Motor neuron (in vitro differentiated cells): Measurements from ENCODE around the gene EIF4A3. TPM values are rescaled to one million over a fixed set of nuclear protein-coding genes. Genes with fewer than 3 reads are reported as not detected.

Source experiments
- ATAC-seq, 8 experiments: fragments of 200-7000 bp; cut with Tn5 transposase; replicated peaks in 6 of 8; 2 replicates each; pipeline ENCODE4 v1.8.0; 2021; ENCODE audit warnings: mild to moderate bottlenecking in 8 of 8, moderate library complexity in 8 of 8
- H3K27ac ChIP-seq, 2 donors: fragments of 250-450 bp; sonication (Bioruptor Pico); 2 replicates each; pipeline ENCODE4 v1.9.0; 2021; ENCODE audit warnings: antibody characterized with exemption in 2 of 2, mild to moderate bottlenecking in 2 of 2, moderate library complexity in 1 of 2
- H3K4me1 ChIP-seq, 2 donors: fragments of 250-450 bp; sonication (Bioruptor Pico); replicated peaks in 1 of 2; 2 replicates each; pipeline ENCODE4 v1.6.1; 2021; ENCODE audit warnings: antibody characterized with exemption in 2 of 2, mild to moderate bottlenecking in 2 of 2, moderate library complexity in 1 of 2
- H3K4me3 ChIP-seq, 5 donors: fragments of 250-450 bp; sonication (Bioruptor Pico); 2 replicates each; pipeline ENCODE4 v1.9.0; 2021; ENCODE audit warnings: antibody characterized with exemption in 5 of 5, mild to moderate bottlenecking in 5 of 5, moderate library complexity in 4 of 5
- WGBS, 10 experiments: fragments of 450-650 bp; shearing (Covaris generic); methylation state at CpG; one replicate each; pipeline ENCODE4 v1.0.0; 2022; 5-methylcytosine and 5-hydroxymethylcytosine counted together
- in situ Hi-C, 9 experiments: fragments of 400-800 bp; cut with MboI; loops; one replicate each; pipeline ENCODE4 v1.15.0; 2021; ENCODE audit warnings: low sequenced_read_pairs in 9 of 9, low pct_unique_long_range_greater_than_20kb in 2 of 9; ENCODE audit not compliant: unreplicated experiment in 9 of 9
- total RNA-seq, 8 experiments: library from RNA; unstranded; fragments of 300-600 nt; gene quantifications; 2 replicates each; pipeline versions ENCODE4 v1.2.3 to v1.2.4, GENCODE V29; 2022

Gene EIF4A3
- total RNA-seq, 8 experiments from 2014 or later, result 63.4 to 192 (median 95.1) TPM

DNA sequence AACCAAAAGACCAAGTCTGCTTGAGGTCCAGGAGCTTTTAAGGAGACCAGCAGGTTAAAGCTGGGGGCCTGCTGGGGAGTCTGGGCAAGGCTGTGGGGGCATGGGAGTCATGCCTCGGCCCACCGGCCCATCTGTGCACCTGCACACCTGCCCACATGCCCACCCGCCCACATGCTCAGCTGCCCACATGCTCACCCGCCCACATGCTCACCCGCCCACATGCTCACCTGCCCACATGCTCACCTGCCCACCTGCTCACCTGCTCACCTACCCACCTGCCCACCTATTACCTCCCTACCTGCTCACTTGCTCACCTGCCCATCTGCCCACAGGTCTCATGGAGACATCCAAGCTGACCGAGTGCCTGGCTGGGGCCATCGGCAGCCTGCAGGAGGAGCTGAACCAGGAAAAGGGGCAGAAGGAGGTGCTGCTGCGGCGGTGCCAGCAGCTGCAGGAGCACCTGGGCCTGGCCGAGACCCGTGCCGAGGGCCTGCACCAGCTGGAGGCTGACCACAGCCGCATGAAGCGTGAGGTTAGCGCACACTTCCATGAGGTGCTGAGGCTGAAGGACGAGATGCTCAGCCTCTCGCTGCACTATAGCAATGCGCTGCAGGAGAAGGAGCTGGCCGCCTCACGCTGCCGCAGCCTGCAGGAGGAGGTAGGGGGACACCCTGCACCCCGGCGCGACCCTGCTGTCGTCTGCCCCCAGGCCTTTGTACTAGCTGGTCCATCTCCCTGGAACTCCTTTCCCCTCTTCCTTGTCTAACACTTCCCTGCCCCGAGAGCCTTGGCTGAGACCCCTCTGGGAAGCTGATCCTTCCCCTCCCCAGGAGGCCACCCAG lies 36.9 kb upstream of the EIF4A3 start:
- WGBS, 10 experiments, result 83 to 100% (median 100%) methylated on average over 1 to 11 of the region's 26 CpGs; no CpG with 5 or more reads in 7 of the 10 experiments
- H3K4me1 ChIP-seq, result peaks cover 2 to 7% of the 10 kb centered on the region in 2 donors
- no peak overlapping the region for H3K4me3 ChIP-seq
- no peak overlapping the region for H3K27ac ChIP-seq
- peak in 4 of 8 experiments; percentile 8 to 48 (median 33) for ATAC-seq
- in situ Hi-C loops, result no loop called here

DNA sequence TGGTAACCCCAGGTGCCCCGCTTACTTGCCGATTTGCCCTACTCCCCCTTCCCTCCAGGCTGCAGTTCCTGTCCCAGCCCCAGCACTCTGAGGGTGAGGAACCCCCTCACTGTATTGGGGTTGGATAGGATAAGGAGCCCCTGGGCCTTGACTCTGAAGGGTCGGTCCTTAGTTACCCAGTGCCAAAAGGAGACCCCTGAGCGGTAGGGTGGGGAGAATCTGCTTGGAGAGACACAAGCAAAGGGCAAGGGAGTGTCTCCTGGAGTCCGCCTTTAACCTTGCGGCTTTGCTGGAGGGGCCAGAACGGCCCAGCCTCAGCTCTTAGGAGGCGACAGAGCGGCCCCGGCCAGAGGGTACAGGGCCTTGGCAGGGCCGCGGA lies 35.9 kb upstream of the EIF4A3 start:
- peaks cover 2 to 7% of the 10 kb centered on the region in 2 donors for H3K4me1 ChIP-seq
- no peak overlapping the region for H3K4me3 ChIP-seq
- no peak for ATAC-seq
- no peak overlapping the region for H3K27ac ChIP-seq
- in situ Hi-C loops, result no loop called here
- WGBS, 10 experiments, result 60 to 100% (median 92%) methylated on average over 1 to 3 of the region's 12 CpGs; no CpG with 5 or more reads in 5 of the 10 experiments

DNA sequence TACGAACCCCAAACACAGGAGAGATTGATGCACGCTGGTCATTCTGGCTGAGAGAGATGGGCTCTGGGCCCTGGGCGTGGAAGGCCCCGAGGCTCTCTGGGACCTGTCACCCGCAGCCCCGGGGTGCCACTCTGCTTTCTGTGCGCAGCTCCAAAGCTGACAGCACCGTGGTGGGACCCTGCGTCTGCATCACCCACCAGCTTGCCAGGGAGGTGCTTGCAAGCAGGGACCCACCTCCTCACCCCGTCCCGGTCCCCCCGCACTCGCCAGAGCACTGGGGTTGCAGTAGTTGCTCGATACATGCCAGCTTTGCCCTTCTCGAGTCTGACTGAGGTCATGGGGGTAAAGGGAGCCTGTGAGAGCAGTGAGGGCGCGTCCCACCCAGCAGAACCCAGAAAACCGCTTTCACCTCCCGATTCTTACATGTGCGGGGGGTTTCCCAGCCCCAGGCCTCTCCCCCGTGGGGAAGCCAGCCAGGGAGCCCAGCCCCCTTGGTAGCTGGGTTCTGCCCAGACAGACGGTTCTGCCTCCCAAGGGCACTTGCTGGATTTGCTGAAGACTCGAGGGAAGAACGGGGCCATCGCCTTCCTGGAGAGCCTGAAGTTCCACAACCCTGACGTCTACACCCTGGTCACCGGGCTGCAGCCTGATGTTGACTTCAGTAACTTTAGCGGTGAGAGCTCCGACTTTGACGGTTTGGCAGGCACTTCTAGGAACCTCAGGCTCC lies 35.4 kb upstream of the EIF4A3 start:
- 84 to 100% (median 89%) methylated on average over 1 to 12 of the region's 30 CpGs; no CpG with 5 or more reads in 5 of the 10 experiments for WGBS, 10 experiments
- no peak overlapping the region for H3K27ac ChIP-seq
- peaks cover 2 to 7% of the 10 kb centered on the region in 2 donors for H3K4me1 ChIP-seq
- no peak overlapping the region for H3K4me3 ChIP-seq
- ATAC-seq, result no peak
- in situ Hi-C loops, result no loop called here

DNA sequence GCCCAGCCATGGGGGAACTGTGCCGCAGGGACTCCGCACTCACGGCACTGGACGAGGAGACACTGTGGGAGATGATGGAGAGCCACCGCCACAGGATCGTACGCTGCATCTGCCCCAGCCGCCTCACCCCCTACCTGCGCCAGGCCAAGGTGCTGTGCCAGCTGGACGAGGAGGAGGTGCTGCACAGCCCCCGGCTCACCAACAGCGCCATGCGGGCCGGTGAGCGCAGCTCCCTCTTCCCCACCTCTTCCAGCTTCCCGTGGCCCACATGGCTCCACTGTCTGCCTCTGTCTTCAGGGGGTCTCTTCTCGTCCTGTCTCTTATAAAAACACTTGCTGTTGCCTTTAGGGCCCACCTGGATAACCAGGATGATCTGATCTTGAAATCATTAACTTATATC lies 34.5 kb upstream of the EIF4A3 start:
- in situ Hi-C loops, result no loop called here
- 60 to 90% methylated on average over 1 to 11 of the region's 17 CpGs; no CpG with 5 or more reads in 8 of the 10 experiments for WGBS, 10 experiments
- peaks cover 2 to 7% of the 10 kb centered on the region in 2 donors for H3K4me1 ChIP-seq

GRCh38 chr17:80180192-80180591 lies 33.3 kb upstream of the EIF4A3 start:
- Histone ChIP-seq H3K4me3 (no peak overlapping the region), H3K27ac (no peak overlapping the region), H3K4me1 (peaks cover 2 to 7% of the 10 kb centered on the region in 2 donors)
- no peak for ATAC-seq
- in situ Hi-C loops, result no loop called here
- 20 to 94% (median 80%) methylated on average over 1 to 9 of the region's 14 CpGs; no CpG with 5 or more reads in 3 of the 10 experiments for WGBS, 10 experiments

More for the DNA sequence above, 34.5 kb upstream of the EIF4A3 start:
- Histone ChIP-seq H3K4me3 (no peak overlapping the region), H3K27ac (no peak overlapping the region)
- ATAC-seq, result no peak

- no peak for ATAC-seq
- WGBS, 10 experiments, result 53 to 100% (median 80%) methylated on average over 1 to 12 of the region's 21 CpGs; no CpG with 5 or more reads in 3 of the 10 experiments
- no peak overlapping the region for H3K4me3 ChIP-seq
- no peaks in the 10 kb centered on the region for H3K4me1 ChIP-seq
- in situ Hi-C loops, result no loop called here
- H3K27ac ChIP-seq, result no peak overlapping the region
Observed at GRCh38 chr17:80177986-80178595, 31.2 kb upstream of the EIF4A3 start.

GRCh38 chr17:80176757-80177156 lies 29.8 kb upstream of the EIF4A3 start:
- ATAC-seq, result no peak
- H3K4me1 ChIP-seq, result no peaks in the 10 kb centered on the region
- WGBS, 10 experiments, result 75 to 80% methylated on average over 2 to 6 of the region's 11 CpGs; no CpG with 5 or more reads in 8 of the 10 experiments
- H3K27ac ChIP-seq, result no peak overlapping the region
- in situ Hi-C loops, result no loop called here
- no peak overlapping the region for H3K4me3 ChIP-seq

DNA sequence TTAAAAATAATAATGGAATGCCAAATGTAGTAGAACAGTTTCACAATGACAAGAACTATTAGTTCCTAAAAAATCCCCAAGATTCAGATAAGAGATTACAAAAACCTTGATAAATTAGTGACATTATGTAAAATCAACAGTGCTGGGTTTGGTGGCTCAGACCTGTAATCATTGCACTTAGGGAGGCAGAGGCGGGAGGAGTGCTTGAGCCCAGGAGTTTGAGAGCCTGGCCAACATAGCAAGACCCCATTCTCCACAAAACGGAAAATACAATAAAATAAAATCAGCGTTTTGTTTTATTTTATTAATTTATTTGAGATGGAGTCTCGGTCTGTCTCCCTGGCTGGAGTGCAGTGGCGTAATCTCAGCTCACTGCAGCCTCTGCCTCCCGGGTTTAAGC lies 27.0 kb upstream of the EIF4A3 start:
- in situ Hi-C loops, result no loop called here
- Histone ChIP-seq H3K4me3 (no peak overlapping the region), H3K27ac (no peak overlapping the region), H3K4me1 (no peaks in the 10 kb centered on the region)
- 73 to 100% (median 91%) methylated on average over 1 to 6 of the region's 6 CpGs; no CpG with 5 or more reads in 1 of the 10 experiments for WGBS, 10 experiments
- no peak for ATAC-seq

DNA sequence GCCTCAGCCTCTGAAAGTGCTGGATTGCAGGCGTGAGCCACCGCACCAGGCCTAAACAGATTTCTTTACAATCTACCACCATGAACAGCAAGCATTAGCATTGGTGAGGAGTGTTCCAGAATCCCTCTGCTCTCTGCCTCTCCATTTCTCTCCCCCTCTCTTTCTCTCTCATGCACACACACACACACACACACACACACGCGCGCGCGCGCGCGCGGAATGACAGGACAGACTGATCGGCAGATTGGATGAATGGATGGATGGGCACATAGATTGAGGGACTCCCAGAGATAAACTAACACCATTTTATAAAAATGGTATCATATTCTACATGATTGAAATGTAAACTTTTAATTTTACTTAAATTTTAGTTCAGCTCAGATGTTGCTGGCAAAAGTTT lies 26.2 kb upstream of the EIF4A3 start:
- Histone ChIP-seq H3K4me3 (no peak overlapping the region), H3K4me1 (peaks cover 0 to 4% of the 10 kb centered on the region in 2 donors), H3K27ac (no peak overlapping the region)
- in situ Hi-C loops, result no loop called here
- no peak for ATAC-seq
- 67 to 100% (median 78%) methylated on average over 1 to 12 of the region's 12 CpGs; no CpG with 5 or more reads in 4 of the 10 experiments for WGBS, 10 experiments

- in situ Hi-C loops, result no loop called here
Observed at GRCh38 chr17:80171681-80172080, 24.8 kb upstream of the EIF4A3 start.

GRCh38 chr17:80169784-80170500 lies 23.0 kb upstream of the EIF4A3 start, which contains the start of gene CARD14:
Gene CARD14, plus strand, starts transcription at chr17:80170030. Its CDS starts 11,409 bp downstream, at chr17:80181439.
- Histone ChIP-seq H3K27ac (no peak within 1 kb of the TSS), H3K4me3 (no peak within 1 kb of the TSS), H3K4me1 (peaks cover 0 to 5% of the 10 kb centered on the region in 2 donors)
- peak in 2 of 8 experiments; percentile 20 to 25 for ATAC-seq
- WGBS, 10 experiments, result 20 to 87% (median 73%) methylated on average over 2 to 7 of the region's 19 CpGs; no CpG with 5 or more reads in 4 of the 10 experiments
- in situ Hi-C loops, result no loop called here

More at GRCh38 chr17:80171681-80172080, 24.8 kb upstream of the EIF4A3 start:
- Histone ChIP-seq H3K4me1 (peaks cover 0 to 5% of the 10 kb centered on the region in 2 donors), H3K27ac (no peak overlapping the region), H3K4me3 (no peak overlapping the region)
- whole genome bisulfite sequencing, 10 experiments, result 80 to 92% methylated on average over 2 to 4 of the region's 7 CpGs; no CpG with 5 or more reads in 8 of the 10 experiments
- ATAC-seq, result no peak

GRCh38 chr17:80169107-80169506 lies 22.2 kb upstream of the EIF4A3 start:
- no peak for ATAC-seq
- no peak overlapping the region for H3K4me3 ChIP-seq
- in situ Hi-C loops, result no loop called here
- H3K27ac ChIP-seq, result no peak overlapping the region
- peaks cover 0 to 5% of the 10 kb centered on the region in 2 donors for H3K4me1 ChIP-seq
- 60 to 100% (median 86%) methylated on average over 1 to 3 of the region's 5 CpGs; no CpG with 5 or more reads in 2 of the 10 experiments for WGBS, 10 experiments
